NCI-H2029 (cell line): ENCODE results near the gene RNF10.
"Not testable (repeated sequence)": the region's sequence is repeated elsewhere in the genome, so short reads cannot be mapped to it uniquely, and the experiment has no call there.

ENCODE experiments used
- DNase-seq: peaks from one replicate; lab custom pipeline; 2025; lab: John Stamatoyannopoulos, UW

Gene RNF10

GRCh38 chr12:120617193-120617592 is 83.0 kb downstream of the RNF10 start:
- not testable (repeated sequence) for DNase-seq

DNA sequence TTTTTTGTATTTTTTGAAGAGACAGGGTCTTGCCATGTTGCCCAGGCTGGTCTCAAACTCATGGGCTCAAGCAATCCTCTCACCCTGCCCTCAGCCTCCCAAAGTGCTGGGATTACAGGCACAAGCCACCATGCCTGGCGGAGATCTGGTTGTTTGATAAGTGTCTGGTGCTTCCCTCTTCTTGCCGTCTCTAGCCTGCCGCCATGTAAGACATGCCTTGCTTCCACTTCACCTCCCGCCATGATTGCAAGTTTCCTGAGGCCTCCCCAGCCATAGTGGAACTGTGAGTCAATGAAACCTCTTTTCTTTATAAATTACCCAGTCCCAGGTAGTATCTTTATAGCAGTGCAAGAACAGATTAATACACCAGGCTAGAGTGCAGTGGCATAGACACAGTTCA is 83.6 kb downstream of the RNF10 start:
- DNase-seq = not testable (repeated sequence)

GRCh38 chr12:120618954-120619615 is 84.9 kb downstream of the RNF10 start:
- no peak for DNase-seq

DNA sequence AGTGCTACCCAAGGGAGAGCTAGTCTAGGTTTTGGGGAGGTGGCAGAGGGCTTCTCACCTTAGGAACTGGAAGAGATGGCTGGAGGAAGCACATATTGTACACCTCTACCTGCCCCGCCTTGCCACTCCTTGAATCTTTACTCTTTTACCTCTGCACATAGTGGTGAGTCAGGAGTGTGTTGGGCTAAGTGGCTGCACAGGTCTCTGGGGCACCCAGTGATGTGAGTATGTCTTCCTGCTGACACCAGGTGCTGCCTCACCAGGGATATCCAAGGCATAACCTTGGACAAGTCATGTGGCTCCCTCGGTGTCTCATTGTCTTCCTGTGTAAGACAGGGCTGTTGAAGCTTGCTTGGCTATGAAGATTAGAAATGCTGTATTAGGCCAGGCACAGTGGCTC is 86.5 kb downstream of the RNF10 start:
- no peak for DNase-seq

- DNase-seq = no peak
Measured at GRCh38 chr12:120625557-120626419, 91.6 kb downstream of the RNF10 start.
